Omental fat pad (tissue), 4 donors: Measurements from ENCODE around the gene TBL3. TPM values are rescaled to one million over a fixed set of nuclear protein-coding genes. Genes with fewer than 3 reads are reported as not detected.

Experiments used
- ATAC-seq: fragments of 150-250 bp; one replicate; pipeline ENCODE4 v1.9.1; 2016; ENCODE audit warnings: mild to moderate bottlenecking, moderate library complexity; ENCODE audit not compliant: low FRiP score
- DNase-seq: peaks from one replicate; pipeline ENCODE4 v3.0.0-alpha.2; 2019; ENCODE audit warnings: low spot score
- total RNA-seq, 4 donors: library from RNA; depleted of rRNA; stranded (reverse); fragments of >200 nt; gene quantifications; one replicate each; pipeline ENCODE4 v1.1.0, GENCODE V29; 2016
- TF ChIP-seq, protein P1 (sequence below), 3 donors: fragments of 450-650 bp; IDR thresholded peaks; one replicate each; pipeline ENCODE4 v1.5.1; 2016 to 2017; ENCODE audit warnings: antibody characterized with exemption in 3 of 3, mild to moderate bottlenecking in 3 of 3, moderate library complexity in 2 of 3

TBL3 gene
- total RNA-seq, 4 donors from 2014 or later, result 32.2 to 44.3 (median 34.3) TPM

DNA sequence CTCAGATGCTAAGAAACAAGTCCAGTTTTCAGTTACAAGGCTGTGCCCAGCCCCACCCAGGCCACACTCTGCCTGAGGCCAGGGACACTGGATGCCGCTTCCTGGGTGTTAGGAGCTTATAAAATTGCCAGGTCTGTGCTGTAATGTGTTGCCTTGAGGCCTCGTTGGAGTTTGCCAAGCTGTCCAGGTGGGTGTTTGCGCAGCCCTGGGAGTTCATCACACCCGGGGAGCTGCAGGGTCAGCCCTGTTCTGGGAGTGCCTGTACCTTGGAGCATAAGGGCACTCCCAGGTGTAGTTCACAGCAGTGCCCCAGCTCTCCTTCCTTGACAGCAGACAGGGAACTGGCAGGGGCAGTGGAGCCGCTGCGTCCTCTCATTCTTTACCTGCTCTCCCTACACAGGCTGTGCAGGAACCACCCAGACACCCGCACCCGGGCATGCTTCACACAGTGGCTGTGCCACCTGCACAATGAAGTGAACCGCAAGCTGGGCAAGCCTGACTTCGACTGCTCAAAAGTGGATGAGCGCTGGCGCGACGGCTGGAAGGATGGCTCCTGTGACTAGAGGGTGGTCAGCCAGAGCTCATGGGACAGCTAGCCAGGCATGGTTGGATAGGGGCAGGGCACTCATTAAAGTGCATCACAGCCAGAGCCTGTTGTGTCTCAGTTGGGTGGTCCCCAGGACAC is 13.8 kb downstream of the TBL3 start:
- no peak for DNase-seq
- TF ChIP-seq, protein P1, sequence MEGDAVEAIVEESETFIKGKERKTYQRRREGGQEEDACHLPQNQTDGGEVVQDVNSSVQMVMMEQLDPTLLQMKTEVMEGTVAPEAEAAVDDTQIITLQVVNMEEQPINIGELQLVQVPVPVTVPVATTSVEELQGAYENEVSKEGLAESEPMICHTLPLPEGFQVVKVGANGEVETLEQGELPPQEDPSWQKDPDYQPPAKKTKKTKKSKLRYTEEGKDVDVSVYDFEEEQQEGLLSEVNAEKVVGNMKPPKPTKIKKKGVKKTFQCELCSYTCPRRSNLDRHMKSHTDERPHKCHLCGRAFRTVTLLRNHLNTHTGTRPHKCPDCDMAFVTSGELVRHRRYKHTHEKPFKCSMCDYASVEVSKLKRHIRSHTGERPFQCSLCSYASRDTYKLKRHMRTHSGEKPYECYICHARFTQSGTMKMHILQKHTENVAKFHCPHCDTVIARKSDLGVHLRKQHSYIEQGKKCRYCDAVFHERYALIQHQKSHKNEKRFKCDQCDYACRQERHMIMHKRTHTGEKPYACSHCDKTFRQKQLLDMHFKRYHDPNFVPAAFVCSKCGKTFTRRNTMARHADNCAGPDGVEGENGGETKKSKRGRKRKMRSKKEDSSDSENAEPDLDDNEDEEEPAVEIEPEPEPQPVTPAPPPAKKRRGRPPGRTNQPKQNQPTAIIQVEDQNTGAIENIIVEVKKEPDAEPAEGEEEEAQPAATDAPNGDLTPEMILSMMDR (IDR thresholded peaks at IDR 0.05), result no peak
- ATAC-seq, result no peak

DNA sequence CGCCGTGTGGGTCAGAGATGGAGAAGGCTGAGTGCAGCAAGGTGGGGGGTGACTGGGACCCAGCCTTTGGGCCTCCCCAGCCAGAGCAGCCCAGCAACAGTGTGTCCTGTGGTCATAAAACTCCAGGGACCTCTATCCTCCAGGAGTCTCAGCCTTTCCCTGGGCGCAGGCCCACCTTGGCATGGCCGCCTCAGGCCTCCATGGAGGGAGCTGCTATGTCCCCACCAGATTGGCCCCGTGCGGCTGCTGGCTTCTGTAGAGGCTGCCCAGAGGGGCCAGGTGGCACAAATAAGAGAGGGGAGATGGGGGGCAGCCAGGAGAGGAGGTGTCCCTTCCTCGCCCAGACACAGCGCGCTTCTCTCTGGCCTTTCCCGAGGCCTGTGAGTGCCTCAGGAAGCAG is 15.3 kb downstream of the TBL3 start:
- ATAC-seq (no peak), DNase-seq (no peak)
- TF ChIP-seq, protein P1 (IDR thresholded peaks at IDR 0.05), result no peak

DNA sequence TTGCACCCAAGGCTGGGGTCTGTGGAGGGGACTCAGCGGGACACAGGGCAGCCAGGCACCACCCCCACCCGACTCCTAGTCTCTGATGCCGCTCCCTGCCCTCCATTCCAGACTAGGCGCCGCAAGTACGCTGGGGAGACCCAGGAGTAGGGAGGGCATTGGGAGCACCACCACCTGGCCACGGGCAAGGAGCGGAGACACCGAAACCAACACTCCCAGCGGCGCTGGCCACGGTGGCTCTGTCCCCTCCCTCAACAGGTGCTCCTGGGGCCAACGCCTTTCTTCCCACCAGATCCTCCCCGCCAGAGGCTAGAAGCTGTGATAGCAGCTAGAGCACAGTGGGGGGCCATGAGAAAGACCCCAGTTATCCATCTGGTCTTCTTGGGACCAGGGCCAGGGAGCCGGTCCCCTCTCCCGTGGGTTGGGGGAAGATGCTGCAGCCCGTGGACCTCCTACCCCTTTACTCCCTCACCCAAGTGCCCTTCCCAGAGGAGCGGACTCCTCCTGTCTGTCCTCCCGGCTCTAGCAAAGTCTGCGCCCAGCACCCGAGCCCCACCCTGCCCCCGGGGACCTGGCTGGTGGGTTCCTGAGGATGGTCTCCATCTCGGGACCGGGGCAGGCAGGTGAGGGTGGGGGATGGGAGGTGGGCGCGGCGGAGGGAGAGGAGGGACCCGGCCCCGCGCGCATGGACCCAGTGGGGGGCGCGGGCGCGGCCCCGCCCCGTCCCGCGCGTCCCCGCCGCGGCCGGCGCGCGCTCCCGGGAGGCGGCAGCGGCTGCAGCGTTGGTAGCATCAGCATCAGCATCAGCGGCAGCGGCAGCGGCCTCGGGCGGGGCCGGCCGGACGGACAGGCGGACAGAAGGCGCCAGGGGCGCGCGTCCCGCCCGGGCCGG is 17.6 kb downstream of the TBL3 start, which contains the start of gene SYNGR3:
TSS of gene SYNGR3 (plus strand) at position 762 of the 892 bp plus-strand sequence. CDS start 133 bp downstream, outside the sequence.
- ATAC-seq, result no peak
- DNase-seq, result no peak
- TF ChIP-seq, protein P1 (IDR thresholded peaks at IDR 0.05), result no peak

DNA sequence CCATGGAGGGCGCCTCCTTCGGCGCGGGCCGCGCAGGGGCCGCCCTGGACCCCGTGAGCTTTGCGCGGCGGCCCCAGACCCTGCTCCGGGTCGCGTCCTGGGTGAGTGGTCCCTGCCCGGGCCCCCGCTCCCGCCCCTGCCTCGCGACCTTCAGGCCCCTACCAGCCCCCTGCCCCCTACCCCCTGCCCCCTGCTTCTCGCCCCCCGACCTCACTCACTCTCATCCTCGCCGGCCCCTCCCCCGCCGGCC is 18.2 kb downstream of the TBL3 start:
- DNase-seq (no peak), ATAC-seq (no peak)
- TF ChIP-seq, protein P1 (IDR thresholded peaks at IDR 0.05), result no peak

DNA sequence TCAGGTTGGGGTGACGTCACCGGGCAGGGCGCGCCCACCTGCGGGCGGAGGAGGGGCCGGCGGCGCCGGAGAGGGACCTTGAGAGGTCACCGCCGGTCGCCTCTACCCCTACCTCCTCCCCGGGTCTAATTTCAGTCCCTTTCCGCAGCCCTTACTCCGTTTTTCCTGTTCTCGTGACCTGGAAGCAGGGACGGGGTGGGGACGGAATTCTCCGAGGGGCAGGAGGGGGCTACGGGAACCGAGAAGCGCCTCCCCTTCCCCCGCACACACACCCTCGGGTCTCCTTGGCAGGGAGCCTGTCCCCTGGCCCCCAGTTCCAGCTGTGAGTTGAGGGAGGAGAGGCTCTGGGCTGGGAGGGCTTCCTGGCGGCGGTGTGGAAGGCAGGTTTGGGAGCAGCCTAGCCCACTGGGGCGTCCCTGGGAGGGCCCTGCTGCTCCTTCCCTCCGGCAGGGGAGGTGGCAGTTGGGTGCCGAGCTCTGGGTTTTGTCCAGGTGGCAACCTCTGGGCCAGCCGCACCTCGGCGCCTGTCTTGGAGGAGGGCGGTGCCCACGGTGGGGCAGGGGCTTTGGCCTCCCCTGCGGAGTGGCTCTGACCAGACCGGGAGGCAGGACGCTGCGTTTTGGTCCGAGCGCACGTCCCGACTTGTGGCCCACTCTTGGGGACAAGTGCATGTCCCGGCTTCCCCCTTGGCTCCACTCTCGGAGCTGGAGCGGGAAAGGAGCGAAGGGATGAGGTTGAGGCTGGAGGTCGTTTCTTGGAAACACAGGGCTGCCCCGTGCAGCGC is 18.7 kb downstream of the TBL3 start:
- TF ChIP-seq, protein P1 (IDR thresholded peaks at IDR 0.05), result no peak
- no peak for ATAC-seq
- no peak for DNase-seq

DNA sequence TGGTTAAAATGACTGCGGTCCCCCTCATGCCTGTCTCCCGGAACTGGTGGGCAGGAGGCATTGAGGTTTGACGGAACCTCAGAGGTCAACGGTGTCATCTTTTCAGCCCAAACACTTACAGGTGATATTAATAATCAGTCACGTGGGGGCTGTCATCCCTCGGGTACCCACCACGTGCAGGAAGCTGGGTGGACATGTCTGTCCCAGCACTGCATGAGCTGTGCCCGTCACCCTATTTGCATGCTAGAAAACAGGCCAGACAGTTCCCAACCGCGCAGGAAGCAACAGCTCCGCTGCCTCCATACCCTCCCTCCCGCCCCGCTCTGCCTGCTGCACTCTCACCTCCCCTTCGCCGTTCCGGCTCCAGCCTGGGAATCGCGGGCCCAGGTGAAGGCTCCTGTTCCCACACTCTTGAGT is 19.3 kb downstream of the TBL3 start:
- ATAC-seq, result no peak

More for the DNA sequence above, 19.3 kb downstream of the TBL3 start:
- TF ChIP-seq, protein P1 (IDR thresholded peaks at IDR 0.05), result no peak
- no peak for DNase-seq
